GM19467 (cell line): ENCODE data around the gene PRELP.
"Not testable (repeated sequence)": the region's sequence is repeated elsewhere in the genome, so short reads cannot be mapped to it uniquely, and the experiment has no call there.

Experiments used
- ATAC-seq: cut with Tn5 transposase; IDR thresholded peaks from one replicate; pipeline ENCODE4 v1.9.1; 2021; ENCODE audit warnings: mild to moderate bottlenecking, moderate library complexity; ENCODE audit not compliant: unreplicated experiment

PRELP gene

GRCh38 chr1:203475012-203475981, at the start of gene PRELP:
TSS of gene PRELP (plus strand) at chr1:203475806. CDS start at chr1:203483185, 7,379 bp downstream.
- ATAC-seq, result no peak

DNA sequence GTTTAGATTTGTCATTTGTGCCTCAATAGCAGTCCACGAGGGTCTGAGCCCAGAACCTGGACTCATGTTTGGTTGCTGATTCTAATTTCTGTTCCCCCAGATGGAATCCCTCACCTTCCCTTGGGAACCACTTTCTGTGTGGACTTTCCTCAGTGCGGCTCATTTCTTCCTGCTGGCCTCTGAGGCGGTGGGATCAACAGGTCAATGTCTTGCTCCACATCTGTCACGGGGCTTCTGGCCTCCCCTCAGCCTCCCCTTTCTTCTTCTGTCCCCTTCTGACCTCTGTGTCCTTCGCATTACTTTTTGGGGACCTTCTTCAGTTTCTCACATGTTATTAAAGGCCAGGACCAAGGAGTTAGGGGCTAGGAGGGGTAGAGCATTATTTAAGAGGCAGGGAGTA, 49.2 kb upstream of the PRELP start:
- no peak for ATAC-seq

DNA sequence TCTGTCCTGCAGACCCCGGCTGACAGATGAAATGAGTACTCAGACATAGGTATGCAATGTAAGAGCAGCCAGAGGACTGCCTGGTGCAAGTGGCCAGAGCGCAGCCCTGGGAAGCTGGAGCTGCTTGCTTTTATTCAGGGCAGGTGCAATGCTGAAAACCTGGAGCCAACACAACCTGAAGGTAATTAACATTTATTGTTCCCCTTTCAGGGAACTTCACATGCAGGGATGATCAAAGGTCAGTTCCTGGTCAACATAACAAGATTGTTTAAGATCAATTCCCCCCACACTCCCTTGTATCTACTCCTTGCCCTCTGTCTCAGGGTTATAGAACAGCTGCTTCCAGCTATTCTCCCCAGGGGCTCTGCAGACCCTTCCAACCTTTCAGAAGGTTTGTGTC, 48.7 kb upstream of the PRELP start:
- ATAC-seq, result no peak

GRCh38 chr1:203427451-203427850, 48.2 kb upstream of the PRELP start:
- no peak for ATAC-seq

GRCh38 chr1:203428981-203429599, 46.5 kb upstream of the PRELP start:
- ATAC-seq, result no peak

DNA sequence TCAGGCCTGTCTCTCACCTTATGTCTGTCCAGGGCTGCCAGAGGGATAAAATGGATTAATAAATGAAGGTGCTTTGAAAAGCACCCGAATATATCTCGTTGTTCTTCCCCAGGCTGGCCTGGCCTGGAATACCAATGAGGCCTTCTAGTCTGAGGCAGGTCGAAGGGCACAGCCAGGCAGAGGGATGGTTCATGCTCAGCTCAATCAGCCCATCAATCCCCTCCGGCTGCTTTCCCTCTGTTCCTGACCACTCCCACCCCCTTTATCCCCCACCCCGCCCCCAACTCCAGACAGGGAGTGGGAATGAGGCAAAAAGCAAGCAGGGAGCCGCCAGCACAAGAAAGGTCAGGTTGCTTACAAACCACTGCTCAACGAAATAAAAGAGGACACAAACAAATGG, 40.0 kb upstream of the PRELP start:
- ATAC-seq, result no peak

- ATAC-seq, result no peak
These were observed 37.8 kb upstream of the PRELP start for GRCh38 chr1:203437696-203438315.

DNA sequence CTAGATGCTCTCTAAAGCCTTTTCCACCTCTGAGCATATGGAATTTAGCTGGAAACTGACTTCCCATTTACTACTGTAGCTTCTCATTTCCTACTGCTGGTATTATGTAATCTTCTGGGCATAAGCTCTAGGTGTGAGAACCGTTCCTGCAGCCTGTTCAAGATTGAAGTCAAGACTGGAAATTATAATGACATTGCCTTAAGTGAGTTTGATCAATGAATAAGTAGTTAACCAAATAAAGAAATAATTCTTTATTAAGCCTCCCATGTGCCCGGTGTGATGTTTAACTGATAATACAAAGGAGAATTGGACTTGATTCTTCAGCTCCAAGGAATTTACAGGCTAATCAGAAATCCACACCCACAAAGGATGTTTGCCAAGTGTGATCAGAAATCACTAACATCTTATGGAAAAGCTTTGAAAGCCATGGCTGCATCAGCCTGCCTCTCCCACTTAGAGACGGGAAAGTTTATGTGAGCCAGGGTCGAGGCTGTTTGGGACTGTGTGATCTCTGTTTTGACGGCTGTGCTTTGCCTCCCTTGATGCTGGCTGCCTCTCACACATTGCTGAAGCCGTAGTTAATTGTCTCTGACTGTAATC, 36.4 kb upstream of the PRELP start:
- ATAC-seq, result no peak

GRCh38 chr1:203440771-203441170, 34.8 kb upstream of the PRELP start:
- ATAC-seq, result no peak

DNA sequence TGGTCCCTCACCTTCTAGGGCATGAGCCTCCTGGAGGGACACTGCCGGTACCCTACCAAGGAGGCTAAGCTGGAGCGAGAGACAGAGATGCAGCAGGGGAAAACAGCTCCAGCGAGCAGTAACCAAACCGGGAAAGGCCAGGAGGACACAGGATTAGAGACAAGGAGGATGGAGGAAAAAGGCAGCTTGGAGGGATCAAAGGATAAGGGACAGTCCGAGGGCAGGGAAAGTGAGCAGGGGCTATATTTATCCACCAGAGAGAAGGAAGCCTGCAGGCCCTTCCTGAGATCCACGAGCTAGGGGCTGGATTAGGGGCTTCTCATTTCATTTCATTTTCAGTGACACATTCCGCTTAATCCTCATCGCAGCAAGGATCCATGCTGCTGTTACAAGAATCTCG, 33.8 kb upstream of the PRELP start:
- no peak for ATAC-seq

GRCh38 chr1:203442821-203443220, 32.8 kb upstream of the PRELP start:
- no peak for ATAC-seq

- no peak for ATAC-seq
These were observed 32.3 kb upstream of the PRELP start for GRCh38 chr1:203443296-203443695.

GRCh38 chr1:203444171-203444576, 31.4 kb upstream of the PRELP start:
- no peak for ATAC-seq

GRCh38 chr1:203447151-203447550, 28.5 kb upstream of the PRELP start:
- ATAC-seq, result no peak

- ATAC-seq, result not testable (repeated sequence)
These were observed 28.0 kb upstream of the PRELP start for GRCh38 chr1:203447598-203447997.

- ATAC-seq, result no peak
These were observed 27.0 kb upstream of the PRELP start for GRCh38 chr1:203448521-203449061.

DNA sequence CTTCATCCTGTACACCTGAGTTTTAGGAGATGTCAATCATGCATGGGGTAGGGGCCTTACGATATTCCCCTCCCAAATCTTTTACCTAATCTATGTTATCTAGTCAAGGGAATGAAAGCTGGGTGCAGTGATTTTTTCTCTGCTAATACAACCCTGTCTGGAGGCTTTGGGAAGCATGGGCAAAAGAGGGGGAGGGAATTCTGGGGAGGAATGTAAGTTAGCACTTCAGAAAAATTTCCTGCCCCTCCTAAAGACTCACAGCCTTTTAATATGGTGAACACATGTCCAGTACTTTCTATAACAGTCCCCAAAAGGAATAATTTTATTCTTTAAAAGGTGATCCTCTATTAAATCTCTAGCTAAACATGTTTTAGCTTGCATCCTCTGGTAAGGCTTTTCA, 25.6 kb upstream of the PRELP start:
- no peak for ATAC-seq

GRCh38 chr1:203450479-203451149, 25.0 kb upstream of the PRELP start:
- no peak for ATAC-seq

- ATAC-seq, result no peak
These were observed 23.5 kb upstream of the PRELP start for GRCh38 chr1:203451836-203452784.
